ENCODE data around the gene GPR35.

Gene GPR35, protein sequence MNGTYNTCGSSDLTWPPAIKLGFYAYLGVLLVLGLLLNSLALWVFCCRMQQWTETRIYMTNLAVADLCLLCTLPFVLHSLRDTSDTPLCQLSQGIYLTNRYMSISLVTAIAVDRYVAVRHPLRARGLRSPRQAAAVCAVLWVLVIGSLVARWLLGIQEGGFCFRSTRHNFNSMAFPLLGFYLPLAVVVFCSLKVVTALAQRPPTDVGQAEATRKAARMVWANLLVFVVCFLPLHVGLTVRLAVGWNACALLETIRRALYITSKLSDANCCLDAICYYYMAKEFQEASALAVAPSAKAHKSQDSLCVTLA

GRCh38 chr2:240624950-240625621 is at the start of gene GPR35:
GPR35 (plus strand) TSS chr2:240625480; CDS start chr2:240629953, 4,473 bp downstream.
- DNase-seq, result peak; percentile 73 to 78

DNA sequence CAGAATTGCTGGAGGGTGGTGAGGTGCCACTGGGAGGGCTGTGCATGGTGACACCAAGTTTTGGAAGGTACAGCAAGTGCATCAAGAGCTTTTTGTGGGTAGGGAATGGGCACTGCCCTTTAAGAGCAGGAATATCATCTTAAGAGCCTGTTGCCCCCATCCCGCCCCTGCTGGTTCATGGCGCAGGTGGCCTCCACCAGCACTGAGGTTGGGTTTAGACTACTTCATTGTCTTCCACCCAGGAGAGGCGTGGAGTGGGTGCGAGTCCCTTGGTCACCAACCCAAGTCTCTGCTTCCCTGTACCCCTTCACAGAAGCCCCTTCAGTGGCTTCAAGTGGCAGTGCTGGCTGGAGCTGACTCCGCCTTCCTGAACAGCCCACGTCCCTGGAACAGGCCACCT is 49.2 kb upstream of the GPR35 start:
- no peak for DNase-seq

- no peak for DNase-seq
Observed at GRCh38 chr2:240576436-240577205, 48.7 kb upstream of the GPR35 start.

DNA sequence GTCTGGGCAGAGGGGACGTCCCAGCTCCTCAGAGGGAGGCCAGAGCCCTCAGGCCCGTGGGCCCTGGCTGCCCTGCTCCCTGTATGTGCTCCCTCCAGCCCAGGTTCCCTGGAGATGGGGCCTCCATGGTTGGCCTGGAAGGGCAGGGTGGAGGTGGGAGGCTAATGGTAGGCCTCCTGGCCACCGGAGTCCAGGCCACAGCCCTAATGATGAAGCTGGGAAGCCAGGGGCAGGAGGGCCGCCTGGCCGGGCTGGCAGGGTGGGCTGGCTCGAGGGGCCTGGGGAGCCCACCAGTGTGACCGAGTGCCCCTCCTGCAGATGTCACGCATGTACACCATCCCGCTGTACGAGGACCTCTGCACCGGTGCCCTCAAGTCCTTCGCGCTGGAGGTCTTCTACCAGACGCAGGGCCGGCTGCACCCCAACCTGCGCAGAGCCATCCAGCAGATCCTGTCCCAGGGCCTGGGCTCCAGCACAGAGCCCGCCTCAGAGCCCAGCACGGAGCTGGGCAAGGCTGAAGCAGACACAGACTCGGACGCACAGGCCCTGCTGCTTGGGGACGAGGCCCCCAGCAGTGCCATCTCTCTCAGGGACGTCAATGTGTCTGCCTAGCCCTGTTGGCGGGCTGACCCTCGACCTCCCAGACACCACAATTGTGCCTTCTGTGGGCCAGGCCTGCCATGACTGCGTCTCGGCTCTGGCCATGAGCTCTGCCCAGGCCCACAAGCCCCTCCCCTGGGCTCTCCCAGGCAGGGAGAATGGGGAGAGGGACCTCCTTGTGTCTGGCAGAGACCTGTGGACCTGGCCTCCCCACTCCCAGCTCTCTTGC is 47.8 kb upstream of the GPR35 start:
- no peak for DNase-seq

- no peak for DNase-seq
Observed at GRCh38 chr2:240578110-240578450, 47.2 kb upstream of the GPR35 start.

- DNase-seq, result no peak
Observed at GRCh38 chr2:240578488-240578887, 46.8 kb upstream of the GPR35 start.

DNA sequence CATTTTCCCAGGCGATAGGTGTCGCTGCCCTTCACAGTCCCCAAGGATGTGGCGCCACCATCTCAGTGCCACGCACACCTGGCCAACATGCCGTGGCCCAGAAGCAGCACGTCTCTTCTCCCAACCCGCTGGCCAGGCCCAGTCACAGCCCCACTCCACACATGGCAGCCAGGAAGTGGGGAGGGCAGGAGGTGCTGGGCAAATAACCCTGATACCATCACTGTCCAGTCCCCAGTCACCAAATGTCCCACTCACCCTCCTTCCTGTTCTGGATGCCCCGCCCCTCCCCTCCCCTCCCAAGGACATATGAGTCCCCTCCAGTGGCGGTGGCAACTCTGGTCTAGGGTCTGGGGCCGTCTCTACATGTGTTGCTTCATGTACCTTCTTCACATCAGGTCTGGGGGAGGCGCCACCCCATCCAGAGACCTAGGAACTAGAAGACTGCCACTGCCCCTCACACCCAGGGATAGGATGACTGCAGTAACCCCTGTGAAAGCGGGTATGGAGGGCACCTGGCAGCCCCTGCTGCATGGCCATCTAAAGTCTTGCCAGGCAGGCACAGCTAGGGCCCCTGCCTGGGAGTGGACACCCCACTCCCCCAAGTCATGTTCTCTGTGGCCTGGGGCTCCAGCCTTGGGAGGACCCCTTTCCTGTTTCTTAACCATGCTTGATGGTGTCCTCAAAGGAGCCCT is 46.1 kb upstream of the GPR35 start:
- no peak for DNase-seq

DNA sequence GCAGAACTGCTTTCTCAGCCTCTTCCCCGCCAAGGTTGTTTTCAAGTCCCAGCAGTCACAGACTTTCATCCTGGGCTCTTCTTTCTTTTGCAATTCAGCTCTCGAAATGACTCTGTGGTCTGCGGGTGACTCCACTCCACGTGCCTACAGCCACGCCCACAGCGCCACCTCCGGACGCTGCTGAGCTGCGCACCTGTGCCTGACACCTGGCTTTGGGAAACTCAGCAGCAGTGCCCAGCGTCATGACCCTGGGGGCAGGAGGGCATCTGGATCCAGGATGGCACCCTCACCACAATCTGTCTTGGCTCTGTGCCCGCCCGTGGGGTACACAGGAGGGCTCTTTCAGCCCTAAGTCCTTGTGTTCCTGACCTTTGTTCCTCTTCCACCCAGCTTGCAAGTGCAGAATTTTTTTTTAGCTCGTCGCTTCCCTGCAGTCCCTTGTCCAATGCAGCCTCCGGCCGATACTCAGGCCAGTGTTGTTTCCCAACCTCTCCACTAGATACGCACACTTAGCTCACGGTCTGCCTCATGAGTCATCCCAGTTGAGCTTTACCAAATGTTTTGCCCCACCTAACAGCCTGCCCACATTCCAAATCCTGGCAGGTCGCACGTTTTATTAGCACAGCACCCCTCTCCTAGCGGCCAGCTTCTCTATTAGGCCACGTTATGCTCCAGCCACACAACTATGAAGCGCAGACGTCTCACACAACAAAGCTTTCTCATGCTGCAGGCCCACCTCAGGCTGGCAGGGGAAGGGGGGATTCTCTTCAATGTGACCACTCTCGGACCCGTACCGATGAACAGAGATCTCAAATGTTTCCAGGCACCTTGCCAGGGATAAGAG is 45.3 kb upstream of the GPR35 start:
- DNase-seq, result peak; percentile 72 to 75

DNA sequence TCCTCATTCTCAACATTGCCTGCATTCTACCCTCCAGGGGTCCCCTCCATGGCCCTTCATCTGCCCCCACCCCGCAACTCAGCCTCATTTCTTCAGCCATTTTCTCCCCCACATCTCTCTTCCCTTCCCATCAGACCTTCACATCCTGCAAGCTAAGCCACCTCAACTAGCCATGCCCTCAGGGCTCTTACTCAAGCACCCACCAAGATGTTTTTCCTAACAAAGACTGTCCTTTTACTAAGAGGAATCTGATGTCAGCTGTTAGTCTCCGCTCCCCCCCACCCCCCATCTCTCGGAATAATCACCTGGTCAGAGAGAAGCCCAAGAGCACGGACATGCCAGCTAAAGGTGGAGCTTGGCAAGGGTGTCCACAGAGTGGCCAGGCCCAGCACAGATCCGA is 43.5 kb upstream of the GPR35 start:
- DNase-seq, result no peak

GRCh38 chr2:240582781-240583180 is 42.5 kb upstream of the GPR35 start:
- DNase-seq, result no peak

- no peak for DNase-seq
Observed at GRCh38 chr2:240583774-240584173, 41.5 kb upstream of the GPR35 start.

DNA sequence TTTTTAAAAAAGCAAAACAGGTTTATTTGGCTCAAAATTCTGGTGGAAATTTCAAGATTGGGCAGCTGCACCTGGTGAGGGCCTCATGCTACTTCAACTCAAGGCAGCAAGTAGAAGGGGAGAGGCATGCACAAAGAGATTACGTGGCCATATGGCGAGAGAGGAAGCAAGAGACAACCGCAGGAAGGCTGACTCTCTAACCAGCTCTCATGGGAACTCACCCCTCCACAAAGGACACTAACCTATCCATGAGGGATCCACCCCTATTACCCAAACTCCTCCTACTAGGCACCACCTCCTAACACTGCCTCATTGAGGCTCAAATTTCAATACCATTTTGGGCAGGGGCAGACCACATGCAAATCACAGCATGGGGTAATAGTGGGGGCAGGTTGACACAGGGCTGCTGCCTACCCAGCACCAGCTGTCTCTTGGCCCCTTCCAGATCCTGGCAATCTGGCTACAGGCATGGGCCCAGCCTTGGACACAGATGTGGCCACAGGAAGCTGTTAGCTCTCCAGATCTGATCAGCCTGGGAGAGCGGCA is 40.7 kb upstream of the GPR35 start:
- DNase-seq, result no peak

DNA sequence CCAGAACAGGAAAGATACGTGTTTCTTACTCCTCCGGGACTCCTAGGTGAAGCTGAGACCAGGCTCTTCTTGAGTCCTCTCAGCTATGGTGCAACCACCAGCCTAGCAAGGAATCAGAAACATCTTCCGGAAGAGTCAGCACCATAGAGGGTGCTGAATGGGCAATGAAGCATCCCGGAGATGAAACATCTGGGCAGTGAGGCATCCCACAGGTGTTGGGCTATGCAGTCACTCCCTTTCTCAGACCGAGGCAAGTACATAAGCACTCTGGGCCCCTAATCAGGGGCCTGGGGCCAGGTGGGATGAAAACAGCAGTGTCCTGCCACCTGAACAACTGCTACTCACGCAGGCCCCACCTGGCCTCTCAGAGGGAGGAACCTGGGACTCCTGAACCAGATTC is 40.2 kb upstream of the GPR35 start:
- DNase-seq, result no peak

- DNase-seq, result no peak
Observed at GRCh38 chr2:240585681-240586197, 39.5 kb upstream of the GPR35 start.

DNA sequence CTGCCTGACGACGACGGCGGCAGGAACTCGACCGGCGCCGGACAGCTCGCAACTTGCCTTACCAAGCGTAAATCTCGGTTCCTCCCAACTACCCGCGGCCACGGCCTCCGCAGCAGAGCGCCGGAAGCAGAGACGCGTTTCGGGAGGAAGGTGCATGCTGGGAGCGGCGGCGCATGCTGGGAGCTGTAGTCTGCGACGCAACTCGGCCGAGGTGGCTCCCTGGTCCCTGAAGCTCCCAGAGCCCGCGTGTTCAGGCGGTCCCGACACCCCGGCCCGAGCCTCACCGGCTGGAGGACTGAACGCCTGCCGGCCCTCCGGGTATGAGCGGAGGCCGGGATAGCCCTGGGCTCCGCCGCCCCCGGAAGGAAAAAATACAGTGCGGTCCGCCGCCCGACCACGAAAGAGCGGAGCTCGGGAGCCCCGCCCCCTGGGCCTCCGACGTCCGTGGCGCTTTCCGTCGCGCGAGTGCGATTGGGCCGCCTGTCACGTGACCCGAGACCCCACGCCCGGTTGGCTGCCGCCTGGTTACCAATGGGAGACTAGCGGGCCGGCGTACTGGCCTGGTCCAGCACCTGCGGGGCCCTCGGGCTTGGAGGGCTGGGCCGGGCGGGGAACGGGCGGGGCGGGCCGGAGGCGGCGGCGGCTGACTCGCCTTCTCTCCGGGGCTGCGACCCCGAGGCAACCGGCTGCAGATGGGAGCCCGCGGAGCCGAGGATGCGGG is 38.9 kb upstream of the GPR35 start, which contains the start of gene CAPN10:
Gene CAPN10 (plus strand): TSS at position 537 of the 721 bp plus-strand sequence. CDS start 178 bp downstream, at position 715.
- DNase-seq, result peak; percentile 94 to 96

GRCh38 chr2:240586919-240587800 is 38.1 kb upstream of the GPR35 start:
- peak; percentile 54 for DNase-seq

DNA sequence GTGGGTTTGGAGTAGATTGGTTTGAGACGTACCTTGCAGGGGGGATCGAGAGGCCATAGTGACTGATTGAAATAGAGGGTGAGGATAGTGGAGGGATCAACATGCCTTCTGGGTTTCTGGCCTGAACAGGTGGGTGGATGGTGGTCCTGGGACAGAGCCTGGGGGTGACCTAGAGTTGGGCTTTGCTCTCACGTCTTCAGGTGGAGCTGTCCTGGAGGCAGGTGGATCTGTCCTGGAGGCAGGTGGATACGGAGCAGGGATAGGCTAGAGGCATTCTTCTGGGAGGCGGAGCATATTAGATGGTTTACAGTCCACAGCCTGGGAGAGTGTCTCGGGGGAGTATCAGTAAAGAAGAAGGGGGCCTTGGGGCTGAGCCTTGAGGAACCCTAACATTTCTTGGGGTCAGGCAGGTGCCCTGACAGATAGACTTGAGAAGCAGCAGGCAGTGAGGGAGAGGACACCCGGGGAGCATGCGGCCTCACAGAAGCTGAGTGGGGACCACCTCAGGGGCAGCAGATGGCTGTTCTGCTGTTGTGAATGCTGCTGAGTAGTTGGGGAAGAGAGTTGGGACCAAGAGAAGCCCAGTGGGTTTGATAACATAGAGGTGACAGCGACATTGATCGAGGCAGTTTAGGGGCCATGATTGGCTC is 37.1 kb upstream of the GPR35 start:
- DNase-seq, result no peak

GRCh38 chr2:240588669-240589068 is 36.6 kb upstream of the GPR35 start:
- no peak for DNase-seq

All from activated CD4-positive, alpha-beta T cell treated with anti-CD3 and anti-CD28 coated beads for 4 hours (primary cell).